IPS-18c (cell line): ENCODE data around the gene FGD4.

ENCODE experiments used
- H3K4me3 ChIP-seq: 2 replicates; pipeline ENCODE4 v1.7.0; 2013; ENCODE audit warnings: low read depth, mild to moderate bottlenecking, low read length, moderate library complexity; ENCODE audit not compliant: insufficient read depth
- H3K9me3 ChIP-seq: one replicate; pipeline ENCODE4 v1.6.1; 2013; ENCODE audit warnings: mild to moderate bottlenecking, low read length, moderate library complexity; ENCODE audit not compliant: control insufficient read depth, insufficient read depth

Gene FGD4

GRCh38 chr12:32399370-32400113 lies at the start of gene FGD4:
TSS of gene FGD4 (plus strand) at chr12:32399558.
- H3K9me3 ChIP-seq: peaks cover 2% of the 10 kb centered on the region
- H3K4me3 ChIP-seq: peak within 1 kb of the TSS; percentile 60

- no peaks in the 10 kb centered on the region for H3K9me3 ChIP-seq
- H3K4me3 ChIP-seq: no peak overlapping the region
These were observed 45.8 kb upstream of the FGD4 start for GRCh38 chr12:32353540-32353939.

GRCh38 chr12:32357601-32358249 lies 41.6 kb upstream of the FGD4 start:
- Histone ChIP-seq H3K9me3 (no peaks in the 10 kb centered on the region), H3K4me3 (no peak overlapping the region)

GRCh38 chr12:32360956-32361355 lies 38.4 kb upstream of the FGD4 start:
- H3K4me3 ChIP-seq: no peak overlapping the region

GRCh38 chr12:32362892-32363291 lies 36.5 kb upstream of the FGD4 start:
- H3K4me3 ChIP-seq: no peak overlapping the region
- H3K9me3 ChIP-seq: no peaks in the 10 kb centered on the region

More at GRCh38 chr12:32360956-32361355, 38.4 kb upstream of the FGD4 start:
- no peaks in the 10 kb centered on the region for H3K9me3 ChIP-seq

- Histone ChIP-seq H3K9me3 (no peaks in the 10 kb centered on the region), H3K4me3 (no peak overlapping the region)
These were observed 33.8 kb upstream of the FGD4 start for GRCh38 chr12:32365473-32366064.

- no peak overlapping the region for H3K4me3 ChIP-seq
- H3K9me3 ChIP-seq: no peaks in the 10 kb centered on the region
These were observed 32.6 kb upstream of the FGD4 start for GRCh38 chr12:32366714-32367113.

GRCh38 chr12:32367381-32367780 lies 32.0 kb upstream of the FGD4 start:
- Histone ChIP-seq H3K4me3 (no peak overlapping the region), H3K9me3 (no peaks in the 10 kb centered on the region)

GRCh38 chr12:32369202-32369601 lies 30.2 kb upstream of the FGD4 start:
- H3K9me3 ChIP-seq: no peaks in the 10 kb centered on the region
- H3K4me3 ChIP-seq: no peak overlapping the region

GRCh38 chr12:32377344-32378055 lies 21.9 kb upstream of the FGD4 start:
- H3K9me3 ChIP-seq: no peaks in the 10 kb centered on the region
- H3K4me3 ChIP-seq: no peak overlapping the region

GRCh38 chr12:32379213-32379612 lies 20.1 kb upstream of the FGD4 start:
- no peak overlapping the region for H3K4me3 ChIP-seq
- H3K9me3 ChIP-seq: no peaks in the 10 kb centered on the region

GRCh38 chr12:32379667-32380066 lies 19.7 kb upstream of the FGD4 start:
- no peaks in the 10 kb centered on the region for H3K9me3 ChIP-seq
- H3K4me3 ChIP-seq: no peak overlapping the region

GRCh38 chr12:32382226-32382625 lies 17.1 kb upstream of the FGD4 start:
- H3K9me3 ChIP-seq: no peaks in the 10 kb centered on the region
- H3K4me3 ChIP-seq: no peak overlapping the region

GRCh38 chr12:32390572-32391219 lies 8.7 kb upstream of the FGD4 start:
- no peak overlapping the region for H3K4me3 ChIP-seq

GRCh38 chr12:32395026-32395425 lies 4.3 kb upstream of the FGD4 start:
- Histone ChIP-seq H3K9me3 (peaks cover 2% of the 10 kb centered on the region), H3K4me3 (no peak overlapping the region)

More at GRCh38 chr12:32390572-32391219, 8.7 kb upstream of the FGD4 start:
- H3K9me3 ChIP-seq: no peaks in the 10 kb centered on the region

GRCh38 chr12:32397696-32398095 lies 1.7 kb upstream of the FGD4 start:
- H3K9me3 ChIP-seq: peaks cover 2% of the 10 kb centered on the region

GRCh38 chr12:32398181-32398580 lies 1.2 kb upstream of the FGD4 start:
- H3K4me3 ChIP-seq: peak overlapping the region; percentile 60; the same call in 1 of the 2 replicates

More at GRCh38 chr12:32397696-32398095, 1.7 kb upstream of the FGD4 start:
- no peak overlapping the region for H3K4me3 ChIP-seq

More at GRCh38 chr12:32398181-32398580, 1.2 kb upstream of the FGD4 start:
- peaks cover 2% of the 10 kb centered on the region for H3K9me3 ChIP-seq
